GM19397 (cell line): Measurements from ENCODE around the gene KY.
"Not testable (repeated sequence)": the region's sequence is repeated elsewhere in the genome, so short reads cannot be mapped to it uniquely, and the experiment has no call there.

ENCODE experiments used
- ATAC-seq: cut with Tn5 transposase; IDR thresholded peaks from one replicate; pipeline ENCODE4 v1.9.1; 2021; ENCODE audit warnings: mild to moderate bottlenecking, moderate library complexity; ENCODE audit not compliant: unreplicated experiment

The KY gene

GRCh38 chr3:134606033-134607025, 44.5 kb downstream of the KY start:
- ATAC-seq, result no peak

GRCh38 chr3:134605556-134605955, 45.3 kb downstream of the KY start:
- ATAC-seq, result no peak

GRCh38 chr3:134603956-134604355, 46.9 kb downstream of the KY start:
- ATAC-seq, result no peak

- no peak for ATAC-seq
These were observed 47.3 kb downstream of the KY start for GRCh38 chr3:134603480-134603879.

GRCh38 chr3:134602440-134602814, 48.4 kb downstream of the KY start:
- no peak for ATAC-seq

GRCh38 chr3:134601539-134602439, 49.0 kb downstream of the KY start:
- ATAC-seq, result no peak

- peak; percentile 59 for ATAC-seq
These were observed 49.9 kb downstream of the KY start for GRCh38 chr3:134600685-134601463.

GRCh38 chr3:134600206-134600605, 50.6 kb downstream of the KY start:
- no peak for ATAC-seq

GRCh38 chr3:134598763-134599545, 51.9 kb downstream of the KY start:
- no peak for ATAC-seq

GRCh38 chr3:134597390-134597970, 53.3 kb downstream of the KY start:
- ATAC-seq, result no peak

- ATAC-seq, result not testable (repeated sequence)
These were observed 55.8 kb downstream of the KY start for GRCh38 chr3:134594986-134595385.

GRCh38 chr3:134594331-134594741, 56.5 kb downstream of the KY start:
- no peak for ATAC-seq

GRCh38 chr3:134592806-134593205, 58.0 kb downstream of the KY start:
- no peak for ATAC-seq

GRCh38 chr3:134590766-134591165, 60.1 kb downstream of the KY start:
- no peak for ATAC-seq

GRCh38 chr3:134579141-134579665, 71.6 kb downstream of the KY start:
- no peak for ATAC-seq

GRCh38 chr3:134576831-134577230, 74.0 kb downstream of the KY start:
- no peak for ATAC-seq

- no peak for ATAC-seq
These were observed 74.4 kb downstream of the KY start for GRCh38 chr3:134576426-134576825.

GRCh38 chr3:134569899-134570298, 80.9 kb downstream of the KY start:
- not testable (repeated sequence) for ATAC-seq

- ATAC-seq, result no peak
These were observed 82.0 kb downstream of the KY start for GRCh38 chr3:134568790-134569189.
